PFSK-1 (cell line): ENCODE data around the gene SLC9B1. TPM values are rescaled to one million over a fixed set of nuclear protein-coding genes. Genes with fewer than 3 reads are reported as not detected.

Source experiments
- FOXP2 ChIP-seq: optimal IDR thresholded peaks from 2 replicates; pipeline ENCODE3; 2011; ENCODE audit warnings: borderline replicate concordance, control low read depth, inconsistent platforms; ENCODE audit not compliant: insufficient read depth; ENCODE audit errors: extremely low read length, extremely low read depth
- POLR2AphosphoS5 ChIP-seq: IDR thresholded peaks from 2 replicates; pipeline ENCODE4 v1.6.1; 2012; ENCODE audit warnings: low read depth, mild to moderate bottlenecking, control low read depth, low read length, moderate library complexity
- SIN3A ChIP-seq: IDR thresholded peaks from 2 replicates; pipeline ENCODE4 v1.6.1; 2012; ENCODE audit warnings: mild to moderate bottlenecking, low read length, moderate library complexity, borderline replicate concordance; ENCODE audit not compliant: insufficient read depth
- TAF1 ChIP-seq: IDR thresholded peaks from 2 replicates; pipeline ENCODE4 v1.6.1; 2012; ENCODE audit warnings: low read length, control low read depth, borderline replicate concordance; ENCODE audit not compliant: insufficient read depth
- polyA plus RNA-seq: library from polyadenylated mRNA; unstranded; fragments of >200 nt; gene quantifications from one replicate; pipeline ENCODE4 v1.2.1, GENCODE V29; 2012; ENCODE audit warnings: low read depth, missing spikeins; ENCODE audit not compliant: insufficient read length
- TF ChIP-seq, protein P1 (sequence below), 2 experiments: IDR thresholded peaks; 2 replicates each; pipeline versions ENCODE4 v1.6.1 to v1.8.0; 2011 to 2012; ENCODE audit warnings: low read depth in 2 of 2, low read length in 2 of 2, control low read depth in 1 of 2, inconsistent platforms in 1 of 2, mild to moderate bottlenecking in 1 of 2, moderate library complexity in 1 of 2; ENCODE audit not compliant: insufficient read depth in 1 of 2

The SLC9B1 gene
- not detected for polyA plus RNA-seq

GRCh38 chr4:103019308-103020124, at the start of gene SLC9B1:
SLC9B1 (minus strand) TSS chr4:103019705; CDS start chr4:102991711, 27,994 bp downstream.
- no peak for TF ChIP-seq TAF1
- TF ChIP-seq POLR2AphosphoS5 = peak; percentile 83
- TF ChIP-seq FOXP2 = peak; percentile 66
- TF ChIP-seq, protein P1, sequence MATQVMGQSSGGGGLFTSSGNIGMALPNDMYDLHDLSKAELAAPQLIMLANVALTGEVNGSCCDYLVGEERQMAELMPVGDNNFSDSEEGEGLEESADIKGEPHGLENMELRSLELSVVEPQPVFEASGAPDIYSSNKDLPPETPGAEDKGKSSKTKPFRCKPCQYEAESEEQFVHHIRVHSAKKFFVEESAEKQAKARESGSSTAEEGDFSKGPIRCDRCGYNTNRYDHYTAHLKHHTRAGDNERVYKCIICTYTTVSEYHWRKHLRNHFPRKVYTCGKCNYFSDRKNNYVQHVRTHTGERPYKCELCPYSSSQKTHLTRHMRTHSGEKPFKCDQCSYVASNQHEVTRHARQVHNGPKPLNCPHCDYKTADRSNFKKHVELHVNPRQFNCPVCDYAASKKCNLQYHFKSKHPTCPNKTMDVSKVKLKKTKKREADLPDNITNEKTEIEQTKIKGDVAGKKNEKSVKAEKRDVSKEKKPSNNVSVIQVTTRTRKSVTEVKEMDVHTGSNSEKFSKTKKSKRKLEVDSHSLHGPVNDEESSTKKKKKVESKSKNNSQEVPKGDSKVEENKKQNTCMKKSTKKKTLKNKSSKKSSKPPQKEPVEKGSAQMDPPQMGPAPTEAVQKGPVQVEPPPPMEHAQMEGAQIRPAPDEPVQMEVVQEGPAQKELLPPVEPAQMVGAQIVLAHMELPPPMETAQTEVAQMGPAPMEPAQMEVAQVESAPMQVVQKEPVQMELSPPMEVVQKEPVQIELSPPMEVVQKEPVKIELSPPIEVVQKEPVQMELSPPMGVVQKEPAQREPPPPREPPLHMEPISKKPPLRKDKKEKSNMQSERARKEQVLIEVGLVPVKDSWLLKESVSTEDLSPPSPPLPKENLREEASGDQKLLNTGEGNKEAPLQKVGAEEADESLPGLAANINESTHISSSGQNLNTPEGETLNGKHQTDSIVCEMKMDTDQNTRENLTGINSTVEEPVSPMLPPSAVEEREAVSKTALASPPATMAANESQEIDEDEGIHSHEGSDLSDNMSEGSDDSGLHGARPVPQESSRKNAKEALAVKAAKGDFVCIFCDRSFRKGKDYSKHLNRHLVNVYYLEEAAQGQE (IDR thresholded peaks at IDR 0.05; ENCODE audit: insufficient read depth in 1 of 2, low read depth in 2 of 2, low read length in 2 of 2) = no peak

DNA sequence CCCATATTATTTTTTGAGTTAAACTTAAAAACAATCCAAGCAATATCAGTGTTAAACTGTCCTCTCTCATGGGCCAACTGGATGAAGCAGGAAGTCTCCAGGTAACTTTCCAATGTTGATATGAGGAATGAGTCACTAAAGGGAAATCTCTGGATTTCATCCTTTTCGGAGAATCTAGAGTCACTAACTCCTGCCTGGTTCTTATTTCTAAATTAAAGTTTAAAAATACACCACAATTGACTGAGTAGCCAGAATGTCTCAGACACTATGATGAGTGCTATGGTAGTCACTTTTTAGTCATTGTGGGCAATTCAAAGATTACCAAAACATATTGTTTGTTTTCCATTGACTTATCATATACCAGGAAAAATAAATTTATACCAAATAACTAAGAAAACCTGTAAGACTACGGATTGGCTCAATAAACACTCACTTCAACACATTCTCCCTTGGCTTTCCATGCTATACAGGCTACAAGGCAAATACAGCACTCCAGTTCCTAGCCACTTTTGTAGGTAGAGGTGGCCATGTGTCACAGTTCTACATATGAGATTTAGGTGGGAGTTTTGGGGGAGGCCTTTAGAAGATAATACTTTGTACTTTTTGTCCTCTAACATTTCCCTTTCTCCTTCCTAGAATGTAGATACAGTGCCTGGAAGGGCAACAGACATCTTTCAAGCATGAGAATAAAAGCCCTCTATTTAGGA, 48.5 kb upstream of the SLC9B1 start:
- no peak for TF ChIP-seq FOXP2
- no peak for TF ChIP-seq POLR2AphosphoS5
- TF ChIP-seq, protein P1 (IDR thresholded peaks at IDR 0.05; ENCODE audit: insufficient read depth in 1 of 2, low read depth in 2 of 2, low read length in 2 of 2) = no peak
- no peak for TF ChIP-seq SIN3A
- no peak for TF ChIP-seq TAF1

DNA sequence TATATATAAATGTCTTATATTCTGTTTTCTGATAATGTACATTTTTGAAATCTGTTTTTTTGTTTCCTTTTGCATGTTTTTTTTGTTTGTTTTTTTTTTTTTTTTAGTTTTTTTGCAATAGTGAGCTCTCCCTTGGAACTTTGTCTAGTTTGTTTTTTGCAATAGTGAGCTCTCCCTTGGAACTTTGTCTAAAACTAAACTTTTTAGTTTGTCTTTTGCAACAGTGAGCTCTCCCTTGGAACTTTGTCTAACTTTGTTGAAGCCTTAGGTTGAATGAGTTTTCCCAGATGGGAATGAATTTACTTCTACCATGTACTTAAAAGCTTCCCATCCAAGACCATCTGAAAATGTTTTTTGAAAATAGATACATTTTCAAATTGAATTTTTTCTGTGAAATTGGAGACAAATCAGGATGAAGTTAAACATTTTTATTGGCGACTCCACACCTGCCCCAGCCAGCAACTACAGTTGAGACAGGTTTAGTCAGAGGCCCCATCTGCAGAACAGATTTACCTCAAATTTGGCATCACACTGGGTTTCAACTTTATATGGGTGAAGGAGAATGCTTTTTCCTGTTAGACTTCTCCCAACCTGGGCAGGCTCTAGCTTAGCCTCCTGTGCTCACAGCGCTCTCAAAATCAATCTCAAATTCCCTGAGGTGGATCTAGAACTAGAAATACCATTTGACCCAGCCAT, 41.1 kb upstream of the SLC9B1 start:
- no peak for TF ChIP-seq SIN3A
- no peak for TF ChIP-seq FOXP2
- no peak for TF ChIP-seq POLR2AphosphoS5
- TF ChIP-seq, protein P1 (IDR thresholded peaks at IDR 0.05; ENCODE audit: insufficient read depth in 1 of 2, low read depth in 2 of 2, low read length in 2 of 2) = no peak
- no peak for TF ChIP-seq TAF1

- TF ChIP-seq TAF1 (no peak), POLR2AphosphoS5 (no peak), SIN3A (no peak), FOXP2 (no peak)
- TF ChIP-seq, protein P1 (IDR thresholded peaks at IDR 0.05; ENCODE audit: insufficient read depth in 1 of 2, low read depth in 2 of 2, low read length in 2 of 2) = no peak
These were observed 34.5 kb upstream of the SLC9B1 start for GRCh38 chr4:103054030-103054429.
